ENCODE data around the gene AIF1.

AIF1 gene

GRCh38 chr6:31575952-31576685, 38.9 kb upstream of the AIF1 start:
- no peak overlapping the region for H3K9ac ChIP-seq (ENCODE audit: low read depth, low read length)
- no peaks in the 10 kb centered on the region for H3K36me3 ChIP-seq (ENCODE audit: control insufficient read depth, insufficient read depth, low read length)
- peaks cover 5% of the 10 kb centered on the region; the same call in 1 of the 2 replicates for H3K4me1 ChIP-seq (ENCODE audit: control insufficient read depth, insufficient read depth, low read length)
- no peak overlapping the region for H3K27ac ChIP-seq (ENCODE audit: low read depth, low read length)
- H3K27me3 ChIP-seq (ENCODE audit: control insufficient read depth, insufficient read depth, low read length), result peaks cover 12% of the 10 kb centered on the region
- H3K9me3 ChIP-seq (ENCODE audit: control insufficient read depth, insufficient read depth, low read length), result no peaks in the 10 kb centered on the region
- H3K4me3 ChIP-seq (ENCODE audit: low read depth, low read length), result no peak overlapping the region

GRCh38 chr6:31576897-31577578, 38.0 kb upstream of the AIF1 start:
- Histone ChIP-seq H3K4me3 (ENCODE audit: low read depth, low read length) (no peak overlapping the region), H3K9ac (ENCODE audit: low read depth, low read length) (no peak overlapping the region), H3K36me3 (ENCODE audit: control insufficient read depth, insufficient read depth, low read length) (no peaks in the 10 kb centered on the region), H3K9me3 (ENCODE audit: control insufficient read depth, insufficient read depth, low read length) (no peaks in the 10 kb centered on the region), H3K27ac (ENCODE audit: low read depth, low read length) (no peak overlapping the region), H3K27me3 (ENCODE audit: control insufficient read depth, insufficient read depth, low read length) (peaks cover 20% of the 10 kb centered on the region), H3K4me1 (ENCODE audit: control insufficient read depth, insufficient read depth, low read length) (peaks cover 11% of the 10 kb centered on the region)

- Histone ChIP-seq H3K9ac (ENCODE audit: low read depth, low read length) (no peak overlapping the region), H3K4me1 (ENCODE audit: control insufficient read depth, insufficient read depth, low read length) (peaks cover 13% of the 10 kb centered on the region), H3K4me3 (ENCODE audit: low read depth, low read length) (no peak overlapping the region), H3K36me3 (ENCODE audit: control insufficient read depth, insufficient read depth, low read length) (no peaks in the 10 kb centered on the region), H3K27ac (ENCODE audit: low read depth, low read length) (no peak overlapping the region), H3K9me3 (ENCODE audit: control insufficient read depth, insufficient read depth, low read length) (no peaks in the 10 kb centered on the region), H3K27me3 (ENCODE audit: control insufficient read depth, insufficient read depth, low read length) (peaks cover 23% of the 10 kb centered on the region)
Measured at GRCh38 chr6:31577579-31577966, 37.5 kb upstream of the AIF1 start.

GRCh38 chr6:31578184-31579118, 36.6 kb upstream of the AIF1 start:
- H3K9ac ChIP-seq (ENCODE audit: low read depth, low read length), result no peak overlapping the region
- H3K4me3 ChIP-seq (ENCODE audit: low read depth, low read length), result no peak overlapping the region
- peak overlapping the region; percentile 50 for H3K27ac ChIP-seq (ENCODE audit: low read depth, low read length)
- no peaks in the 10 kb centered on the region for H3K9me3 ChIP-seq (ENCODE audit: control insufficient read depth, insufficient read depth, low read length)
- H3K27me3 ChIP-seq (ENCODE audit: control insufficient read depth, insufficient read depth, low read length), result peaks cover 23% of the 10 kb centered on the region
- H3K4me1 ChIP-seq (ENCODE audit: control insufficient read depth, insufficient read depth, low read length), result peaks cover 14% of the 10 kb centered on the region
- H3K36me3 ChIP-seq (ENCODE audit: control insufficient read depth, insufficient read depth, low read length), result no peaks in the 10 kb centered on the region

GRCh38 chr6:31579119-31579505, 35.9 kb upstream of the AIF1 start:
- Histone ChIP-seq H3K27me3 (ENCODE audit: control insufficient read depth, insufficient read depth, low read length) (peaks cover 23% of the 10 kb centered on the region), H3K4me1 (ENCODE audit: control insufficient read depth, insufficient read depth, low read length) (peaks cover 14% of the 10 kb centered on the region), H3K36me3 (ENCODE audit: control insufficient read depth, insufficient read depth, low read length) (no peaks in the 10 kb centered on the region), H3K27ac (ENCODE audit: low read depth, low read length) (peak overlapping the region; percentile 50), H3K4me3 (ENCODE audit: low read depth, low read length) (no peak overlapping the region), H3K9ac (ENCODE audit: low read depth, low read length) (no peak overlapping the region), H3K9me3 (ENCODE audit: control insufficient read depth, insufficient read depth, low read length) (no peaks in the 10 kb centered on the region)

- peak overlapping the region; percentile 91 for H3K4me3 ChIP-seq (ENCODE audit: low read depth, low read length)
- peaks cover 14% of the 10 kb centered on the region for H3K4me1 ChIP-seq (ENCODE audit: control insufficient read depth, insufficient read depth, low read length)
- H3K27ac ChIP-seq (ENCODE audit: low read depth, low read length), result no peak overlapping the region
- H3K36me3 ChIP-seq (ENCODE audit: control insufficient read depth, insufficient read depth, low read length), result no peaks in the 10 kb centered on the region
- no peak overlapping the region for H3K9ac ChIP-seq (ENCODE audit: low read depth, low read length)
- H3K9me3 ChIP-seq (ENCODE audit: control insufficient read depth, insufficient read depth, low read length), result no peaks in the 10 kb centered on the region
- H3K27me3 ChIP-seq (ENCODE audit: control insufficient read depth, insufficient read depth, low read length), result peaks cover 23% of the 10 kb centered on the region
Measured at GRCh38 chr6:31579546-31580437, 35.2 kb upstream of the AIF1 start.

- Histone ChIP-seq H3K4me1 (ENCODE audit: control insufficient read depth, insufficient read depth, low read length) (peaks cover 14% of the 10 kb centered on the region), H3K9ac (ENCODE audit: low read depth, low read length) (no peak overlapping the region; the same call in 1 of the 2 replicates), H3K9me3 (ENCODE audit: control insufficient read depth, insufficient read depth, low read length) (no peaks in the 10 kb centered on the region), H3K27me3 (ENCODE audit: control insufficient read depth, insufficient read depth, low read length) (peaks cover 23% of the 10 kb centered on the region), H3K36me3 (ENCODE audit: control insufficient read depth, insufficient read depth, low read length) (no peaks in the 10 kb centered on the region), H3K27ac (ENCODE audit: low read depth, low read length) (no peak overlapping the region), H3K4me3 (ENCODE audit: low read depth, low read length) (peak overlapping the region; percentile 91)
Measured at GRCh38 chr6:31580438-31580740, 34.6 kb upstream of the AIF1 start.

GRCh38 chr6:31580807-31581433, 34.1 kb upstream of the AIF1 start:
- peak overlapping the region; percentile 66 for H3K9ac ChIP-seq (ENCODE audit: low read depth, low read length)
- peaks cover 23% of the 10 kb centered on the region for H3K27me3 ChIP-seq (ENCODE audit: control insufficient read depth, insufficient read depth, low read length)
- H3K36me3 ChIP-seq (ENCODE audit: control insufficient read depth, insufficient read depth, low read length), result no peaks in the 10 kb centered on the region
- peak overlapping the region; percentile 37 for H3K27ac ChIP-seq (ENCODE audit: low read depth, low read length)
- peak overlapping the region; percentile 91 for H3K4me3 ChIP-seq (ENCODE audit: low read depth, low read length)
- no peaks in the 10 kb centered on the region for H3K9me3 ChIP-seq (ENCODE audit: control insufficient read depth, insufficient read depth, low read length)
- peaks cover 14% of the 10 kb centered on the region for H3K4me1 ChIP-seq (ENCODE audit: control insufficient read depth, insufficient read depth, low read length)

GRCh38 chr6:31581434-31582229, 33.4 kb upstream of the AIF1 start:
- Histone ChIP-seq H3K9me3 (ENCODE audit: control insufficient read depth, insufficient read depth, low read length) (no peaks in the 10 kb centered on the region), H3K9ac (ENCODE audit: low read depth, low read length) (peak overlapping the region; percentile 66; the same call in 1 of the 2 replicates), H3K4me3 (ENCODE audit: low read depth, low read length) (peak overlapping the region; percentile 91), H3K27me3 (ENCODE audit: control insufficient read depth, insufficient read depth, low read length) (peaks cover 23% of the 10 kb centered on the region), H3K27ac (ENCODE audit: low read depth, low read length) (no peak overlapping the region), H3K4me1 (ENCODE audit: control insufficient read depth, insufficient read depth, low read length) (peaks cover 14% of the 10 kb centered on the region), H3K36me3 (ENCODE audit: control insufficient read depth, insufficient read depth, low read length) (no peaks in the 10 kb centered on the region)
